Astrocyte (in vitro differentiated cells and primary cell): ENCODE data around the gene GJB6. TPM values are rescaled to one million over a fixed set of nuclear protein-coding genes. Genes with fewer than 3 reads are reported as not detected.

ENCODE experiments used
- DNase-seq: peaks from one replicate; pipeline ENCODE4 v3.0.0-alpha.2; 2010; ENCODE audit warnings: low read depth
- FAIRE-seq: peaks from 2 replicates; lab custom pipeline; 2011; peaks lifted over from hg19 to GRCh38; lab: Jason Lieb, UNC
- H2AFZ ChIP-seq: 2 replicates; pipeline ENCODE4 v1.6.0; 2012; ENCODE audit warnings: low read depth, low read length, inconsistent platforms
- H3K27ac ChIP-seq: 2 replicates; pipeline ENCODE4 v1.5.1; 2011; ENCODE audit warnings: low read depth, low read length, inconsistent platforms
- H3K27me3 ChIP-seq: 2 replicates; pipeline ENCODE4 v1.6.0; 2011; ENCODE audit warnings: low read length, inconsistent platforms; ENCODE audit not compliant: insufficient read depth
- H3K36me3 ChIP-seq: 2 replicates; pipeline ENCODE4 v1.5.1; 2011; ENCODE audit warnings: low read length, inconsistent platforms; ENCODE audit not compliant: insufficient read depth
- H3K4me1 ChIP-seq: 2 replicates; pipeline ENCODE4 v1.5.1; 2011; ENCODE audit warnings: low read length, inconsistent platforms; ENCODE audit not compliant: insufficient read depth
- H3K4me2 ChIP-seq: 2 replicates; pipeline ENCODE4 v1.6.0; 2012; ENCODE audit warnings: low read length, inconsistent platforms
- H3K4me3 ChIP-seq: 2 replicates; pipeline ENCODE4 v1.5.1; 2011; ENCODE audit warnings: low read depth, mild to moderate bottlenecking, low read length, inconsistent platforms; ENCODE audit not compliant: insufficient read depth
- H3K79me2 ChIP-seq: 2 replicates; pipeline ENCODE4 v1.6.0; 2012; ENCODE audit warnings: mild to moderate bottlenecking, low read length, inconsistent platforms; ENCODE audit not compliant: insufficient read depth
- H3K9ac ChIP-seq: 2 replicates; pipeline ENCODE4 v1.6.0; 2012; ENCODE audit warnings: mild to moderate bottlenecking, low read length, inconsistent platforms
- H3K9me3 ChIP-seq: 2 replicates; pipeline ENCODE4 v1.5.1; 2012; ENCODE audit warnings: low read depth, mild to moderate bottlenecking, low read length, inconsistent platforms; ENCODE audit not compliant: insufficient read depth
- H4K20me1 ChIP-seq: 2 replicates; pipeline ENCODE4 v1.6.0; 2012; ENCODE audit warnings: low read length, inconsistent platforms; ENCODE audit not compliant: insufficient read depth
- H3K27ac Mint-ChIP-seq: one replicate; pipeline ENCODE4 v1.8.0; 2021; ENCODE audit warnings: mild to moderate bottlenecking, mixed read lengths; ENCODE audit not compliant: unreplicated experiment
- H3K27me3 Mint-ChIP-seq: one replicate; pipeline ENCODE4 v1.8.0; 2021; ENCODE audit warnings: low read depth, mixed read lengths; ENCODE audit not compliant: unreplicated experiment
- H3K36me3 Mint-ChIP-seq: one replicate; pipeline ENCODE4 v1.8.0; 2021; ENCODE audit warnings: low read depth, mixed read lengths; ENCODE audit not compliant: unreplicated experiment
- H3K4me1 Mint-ChIP-seq: one replicate; pipeline ENCODE4 v1.8.0; 2021; ENCODE audit warnings: low read depth, mixed read lengths; ENCODE audit not compliant: unreplicated experiment
- H3K4me3 Mint-ChIP-seq: one replicate; pipeline ENCODE4 v1.8.0; 2021; ENCODE audit warnings: mild to moderate bottlenecking, moderate library complexity, mixed read lengths; ENCODE audit not compliant: unreplicated experiment
- H3K9me3 Mint-ChIP-seq: one replicate; pipeline ENCODE4 v1.8.0; 2021; ENCODE audit warnings: mild to moderate bottlenecking, mixed read lengths; ENCODE audit not compliant: unreplicated experiment
- CTCF ChIP-seq: IDR thresholded peaks from 2 replicates; pipeline ENCODE4 v1.5.1; 2011; ENCODE audit warnings: low read depth, mild to moderate bottlenecking, inconsistent platforms, low read length, moderate library complexity; ENCODE audit not compliant: insufficient read depth
- EZH2 ChIP-seq: IDR thresholded peaks from 2 replicates; pipeline ENCODE4 v1.6.1; 2012; ENCODE audit warnings: mild to moderate bottlenecking, low read length, inconsistent platforms; ENCODE audit not compliant: insufficient read depth
- total RNA-seq: library from RNA; stranded (reverse); gene quantifications from 2 replicates; pipeline ENCODE4 v1.2.1, GENCODE V29; 2021

Gene GJB6
- total RNA-seq, 1 donor from 2014 or later, result not detected

GRCh38 chr13:20227730-20228129 is 4.4 kb downstream of the GJB6 start:
- Mint-ChIP-seq H3K27ac (no peak overlapping the region), H3K4me1 (no peaks in the 10 kb centered on the region), H3K4me3 (no peak overlapping the region), H3K9me3 (peaks cover 3% of the 10 kb centered on the region), H3K36me3 (no peaks in the 10 kb centered on the region), H3K27me3 (peaks cover 66% of the 10 kb centered on the region)
- Histone ChIP-seq H4K20me1 (no peaks in the 10 kb centered on the region), H2AFZ (no peak overlapping the region), H3K9ac (no peak overlapping the region), H3K4me1 (no peaks in the 10 kb centered on the region), H3K4me3 (no peak overlapping the region), H3K27me3 (peaks cover 46% of the 10 kb centered on the region), H3K9me3 (no peaks in the 10 kb centered on the region), H3K4me2 (no peak overlapping the region), H3K36me3 (no peaks in the 10 kb centered on the region), H3K79me2 (no peaks in the 10 kb centered on the region), H3K27ac (no peak overlapping the region)
- TF ChIP-seq CTCF (no peak), EZH2 (no peak)
- DNase-seq (no peak), FAIRE-seq (no peak)

GRCh38 chr13:20227288-20227687 is 4.8 kb downstream of the GJB6 start:
- Histone ChIP-seq H3K27me3 (peaks cover 42% of the 10 kb centered on the region), H3K4me1 (no peaks in the 10 kb centered on the region), H4K20me1 (no peaks in the 10 kb centered on the region), H2AFZ (no peak overlapping the region), H3K79me2 (no peaks in the 10 kb centered on the region), H3K9ac (no peak overlapping the region), H3K36me3 (no peaks in the 10 kb centered on the region), H3K4me2 (no peak overlapping the region), H3K4me3 (no peak overlapping the region), H3K9me3 (no peaks in the 10 kb centered on the region), H3K27ac (no peak overlapping the region)
- Mint-ChIP-seq H3K9me3 (peaks cover 3% of the 10 kb centered on the region), H3K4me3 (no peak overlapping the region), H3K4me1 (no peaks in the 10 kb centered on the region), H3K36me3 (no peaks in the 10 kb centered on the region), H3K27ac (no peak overlapping the region), H3K27me3 (peaks cover 66% of the 10 kb centered on the region)
- DNase-seq (no peak), FAIRE-seq (no peak)
- TF ChIP-seq CTCF, result no peak
- TF ChIP-seq EZH2, result no peak

GRCh38 chr13:20222553-20222952 is 9.6 kb downstream of the GJB6 start:
- Histone ChIP-seq H4K20me1 (no peaks in the 10 kb centered on the region), H3K36me3 (no peaks in the 10 kb centered on the region), H3K4me3 (no peak overlapping the region), H3K4me1 (no peaks in the 10 kb centered on the region), H3K4me2 (no peak overlapping the region), H3K27me3 (peaks cover 15% of the 10 kb centered on the region), H3K9me3 (no peaks in the 10 kb centered on the region), H2AFZ (no peak overlapping the region), H3K27ac (no peak overlapping the region), H3K79me2 (no peaks in the 10 kb centered on the region), H3K9ac (no peak overlapping the region)
- FAIRE-seq (no peak), DNase-seq (no peak)
- Mint-ChIP-seq H3K27me3 (peaks cover 44% of the 10 kb centered on the region), H3K4me3 (no peak overlapping the region), H3K4me1 (no peaks in the 10 kb centered on the region), H3K9me3 (peaks cover 1% of the 10 kb centered on the region), H3K36me3 (no peaks in the 10 kb centered on the region), H3K27ac (no peak overlapping the region)
- TF ChIP-seq EZH2 (no peak), CTCF (no peak)
